Cardiac muscle cell (in vitro differentiated cells and primary cell): Measurements from ENCODE around the gene FNDC11. TPM values are rescaled to one million over a fixed set of nuclear protein-coding genes. Genes with fewer than 3 reads are reported as not detected.
"Not testable (repeated sequence)": the region's sequence is repeated elsewhere in the genome, so short reads cannot be mapped to it uniquely, and the experiment has no call there.

Source experiments
- DNase-seq, 2 donors: peaks; one replicate each; pipeline versions ENCODE4 v3.0.0 to v3.0.0-alpha.2; 2010 to 2017; ENCODE audit warnings: low read depth in 1 of 2, low spot score in 1 of 2
- H3K27ac ChIP-seq: fragments of 200-600 bp; sonication (generic); 2 replicates; pipeline ENCODE4 v1.5.1; 2016
- H3K27me3 ChIP-seq: fragments of 200-600 bp; sonication (generic); 2 replicates; pipeline ENCODE4 v1.6.0; 2016; ENCODE audit warnings: control low read depth
- H3K36me3 ChIP-seq: fragments of 200-600 bp; sonication (generic); 2 replicates; pipeline ENCODE4 v1.5.1; 2016; ENCODE audit warnings: control low read depth
- H3K4me1 ChIP-seq: fragments of 200-600 bp; sonication (generic); 2 replicates; pipeline ENCODE4 v1.8.1; 2017; ENCODE audit warnings: low read depth, mild to moderate bottlenecking, mixed run types
- H3K4me3 ChIP-seq: fragments of 200-600 bp; sonication (generic); 2 replicates; pipeline ENCODE4 v1.5.1; 2016; ENCODE audit warnings: mild to moderate bottlenecking
- H3K9me3 ChIP-seq: fragments of 200-600 bp; sonication (generic); 2 replicates; pipeline ENCODE4 v1.5.1; 2017; ENCODE audit warnings: low read depth, mild to moderate bottlenecking, control low read depth
- polyA plus RNA-seq: library from polyadenylated mRNA; unstranded; fragments of >200 nt; fragmentation: Nextera tagmentation; extraction: Ambion mirVana; gene quantifications from 2 replicates; pipeline ENCODE4 v1.2.1, GENCODE V29; 2016
- total RNA-seq: library from RNA; depleted of rRNA; stranded (reverse); fragments of >200 nt; gene quantifications from 2 replicates; pipeline ENCODE4 v1.2.3, GENCODE V29; 2016
- TF ChIP-seq, protein P1 (sequence below): IDR thresholded peaks from 2 replicates; pipeline ENCODE4 v1.5.1; 2012; ENCODE audit warnings: low read depth, mild to moderate bottlenecking, low read length

The FNDC11 gene
- total and polyA plus RNA-seq, 2 experiments from 2014 or later: 0.09 to 3.4 TPM

DNA sequence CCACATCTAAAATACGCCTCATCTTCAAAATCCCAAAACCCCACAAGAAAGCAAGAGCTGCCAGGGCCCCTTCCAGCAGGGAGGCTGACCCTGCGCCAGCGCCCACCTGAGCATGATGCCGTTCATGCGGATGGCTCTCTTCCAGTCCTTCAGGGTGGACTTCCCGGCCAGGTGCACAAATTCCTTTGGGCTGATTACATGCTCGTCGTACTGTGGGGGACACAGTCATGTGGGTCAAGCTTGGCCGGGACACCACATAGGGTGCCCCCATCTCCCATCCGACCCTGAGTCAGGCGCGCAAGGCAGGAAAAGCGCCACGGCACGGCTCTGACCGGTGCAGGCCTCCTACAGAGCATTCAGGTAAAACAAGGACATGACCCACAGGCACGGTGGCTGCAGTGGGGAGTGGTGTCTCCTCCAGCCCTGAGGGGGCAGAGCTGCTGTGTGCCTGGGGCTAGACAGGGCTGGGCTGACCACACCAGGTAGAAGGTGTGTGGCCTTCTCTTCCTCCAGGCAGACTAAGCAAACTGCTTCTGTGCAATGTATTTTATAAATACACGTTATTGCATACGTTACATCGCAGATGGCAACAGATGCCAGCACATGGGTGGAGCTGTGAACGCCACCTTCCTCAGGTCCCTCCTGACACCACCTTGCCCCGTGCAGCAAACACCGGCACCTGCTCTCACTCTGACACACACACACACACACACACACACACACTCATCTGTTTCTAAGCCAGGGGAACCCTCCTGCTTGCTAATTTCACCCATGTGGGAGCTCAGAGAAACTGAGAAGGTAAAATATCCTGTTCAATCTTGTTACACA lies 43.9 kb downstream of the FNDC11 start:
- no peaks in the 10 kb centered on the region for H3K9me3 ChIP-seq
- peaks cover 8% of the 10 kb centered on the region for H3K36me3 ChIP-seq
- H3K27me3 ChIP-seq: no peaks in the 10 kb centered on the region
- H3K4me3 ChIP-seq: no peak overlapping the region
- H3K4me1 ChIP-seq: no peaks in the 10 kb centered on the region
- TF ChIP-seq, protein P1, sequence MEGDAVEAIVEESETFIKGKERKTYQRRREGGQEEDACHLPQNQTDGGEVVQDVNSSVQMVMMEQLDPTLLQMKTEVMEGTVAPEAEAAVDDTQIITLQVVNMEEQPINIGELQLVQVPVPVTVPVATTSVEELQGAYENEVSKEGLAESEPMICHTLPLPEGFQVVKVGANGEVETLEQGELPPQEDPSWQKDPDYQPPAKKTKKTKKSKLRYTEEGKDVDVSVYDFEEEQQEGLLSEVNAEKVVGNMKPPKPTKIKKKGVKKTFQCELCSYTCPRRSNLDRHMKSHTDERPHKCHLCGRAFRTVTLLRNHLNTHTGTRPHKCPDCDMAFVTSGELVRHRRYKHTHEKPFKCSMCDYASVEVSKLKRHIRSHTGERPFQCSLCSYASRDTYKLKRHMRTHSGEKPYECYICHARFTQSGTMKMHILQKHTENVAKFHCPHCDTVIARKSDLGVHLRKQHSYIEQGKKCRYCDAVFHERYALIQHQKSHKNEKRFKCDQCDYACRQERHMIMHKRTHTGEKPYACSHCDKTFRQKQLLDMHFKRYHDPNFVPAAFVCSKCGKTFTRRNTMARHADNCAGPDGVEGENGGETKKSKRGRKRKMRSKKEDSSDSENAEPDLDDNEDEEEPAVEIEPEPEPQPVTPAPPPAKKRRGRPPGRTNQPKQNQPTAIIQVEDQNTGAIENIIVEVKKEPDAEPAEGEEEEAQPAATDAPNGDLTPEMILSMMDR: no peak
- H3K27ac ChIP-seq: no peak overlapping the region
- no peak for DNase-seq

GRCh38 chr20:63598479-63599395 lies 44.8 kb downstream of the FNDC11 start:
- Histone ChIP-seq H3K27ac (no peak overlapping the region), H3K9me3 (no peaks in the 10 kb centered on the region), H3K36me3 (peaks cover 8% of the 10 kb centered on the region), H3K4me3 (no peak overlapping the region), H3K4me1 (no peaks in the 10 kb centered on the region), H3K27me3 (no peaks in the 10 kb centered on the region)
- TF ChIP-seq, protein P1: no peak
- DNase-seq: no peak

GRCh38 chr20:63599396-63600050 lies 45.6 kb downstream of the FNDC11 start:
- no peak overlapping the region for H3K27ac ChIP-seq
- no peak overlapping the region for H3K4me3 ChIP-seq
- no peaks in the 10 kb centered on the region for H3K9me3 ChIP-seq
- no peaks in the 10 kb centered on the region for H3K4me1 ChIP-seq
- peaks cover 8% of the 10 kb centered on the region for H3K36me3 ChIP-seq
- TF ChIP-seq, protein P1: no peak
- no peak for DNase-seq
- H3K27me3 ChIP-seq: no peaks in the 10 kb centered on the region

DNA sequence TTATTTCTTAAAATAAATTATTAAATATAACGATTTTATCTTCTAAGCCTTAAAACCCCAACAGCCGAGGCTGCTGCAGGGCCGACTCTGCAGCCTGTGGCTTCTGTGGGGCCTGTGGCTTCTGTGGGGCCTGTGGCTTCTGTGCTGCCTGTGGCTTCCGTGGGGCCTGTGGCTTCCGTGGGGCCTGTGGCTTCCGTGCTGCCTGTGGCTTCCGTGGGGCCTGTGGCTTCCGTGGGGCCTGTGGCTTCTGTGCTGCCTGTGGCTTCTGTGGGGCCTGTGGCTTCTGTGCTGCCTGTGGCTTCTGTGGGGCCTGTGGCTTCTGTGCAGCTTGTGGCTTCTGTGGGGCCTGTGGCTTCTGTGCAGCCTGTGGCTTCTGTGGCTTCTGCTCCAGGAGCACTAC lies 47.7 kb downstream of the FNDC11 start:
- H3K36me3 ChIP-seq, H3K9me3 ChIP-seq, H3K27me3 ChIP-seq, H3K4me1 ChIP-seq, H3K27ac ChIP-seq, DNase-seq, H3K4me3 ChIP-seq: not testable (repeated sequence)

- TF ChIP-seq, protein P1: no peak
- H3K27me3 ChIP-seq: no peaks in the 10 kb centered on the region
- no peak overlapping the region for H3K27ac ChIP-seq
- peaks cover 5% of the 10 kb centered on the region for H3K36me3 ChIP-seq
- no peak overlapping the region for H3K4me3 ChIP-seq
- H3K4me1 ChIP-seq: no peaks in the 10 kb centered on the region
- no peak for DNase-seq
- H3K9me3 ChIP-seq: no peaks in the 10 kb centered on the region
These were observed 48.4 kb downstream of the FNDC11 start for GRCh38 chr20:63602321-63602720.

Other genes with a start within 250 kb of the FNDC11 start
- gene CHRNA4, start 192.8 kb upstream of the FNDC11 start, total RNA-seq: 0.11 and 0.15 TPM in 2 replicates
- not detected in 2 replicates for gene CHRNA4, start 192.8 kb upstream of the FNDC11 start, polyA plus RNA-seq
- gene KCNQ2, start 81.5 kb upstream of the FNDC11 start, total RNA-seq: 13.7 and 18.0 TPM in 2 replicates
- 17.3 and 18.6 TPM in 2 replicates for gene KCNQ2, start 81.5 kb upstream of the FNDC11 start, polyA plus RNA-seq
- 1,016 and 1,067 TPM in 2 replicates for gene EEF1A2, start 55.1 kb upstream of the FNDC11 start, total RNA-seq
- 309 and 337 TPM in 2 replicates for gene EEF1A2, start 55.1 kb upstream of the FNDC11 start, polyA plus RNA-seq
- gene PPDPF, start 33.4 kb upstream of the FNDC11 start, total RNA-seq: 248 and 265 TPM in 2 replicates
- 368 and 463 TPM in 2 replicates for gene PPDPF, start 33.4 kb upstream of the FNDC11 start, polyA plus RNA-seq
- not detected in 2 replicates for gene PTK6, start 16.8 kb upstream of the FNDC11 start, total RNA-seq
- gene PTK6, start 16.8 kb upstream of the FNDC11 start, polyA plus RNA-seq: 0.30 and 0.38 TPM in 2 replicates
- not detected in 2 replicates for gene SRMS, start 6.4 kb upstream of the FNDC11 start, total RNA-seq
- not detected in 2 replicates for gene SRMS, start 6.4 kb upstream of the FNDC11 start, polyA plus RNA-seq
- 8.7 and 14.3 TPM in 2 replicates for gene HELZ2, start 20.1 kb downstream of the FNDC11 start, total RNA-seq
- gene HELZ2, start 20.1 kb downstream of the FNDC11 start, polyA plus RNA-seq: 1.4 and 1.7 TPM in 2 replicates
- 10.9 and 15.4 TPM in 2 replicates for gene GMEB2, start 72.9 kb downstream of the FNDC11 start, total RNA-seq
- 10.8 and 11.4 TPM in 2 replicates for gene GMEB2, start 72.9 kb downstream of the FNDC11 start, polyA plus RNA-seq
- gene STMN3, start 99.3 kb downstream of the FNDC11 start, total RNA-seq: 6.6 and 18.4 TPM in 2 replicates
- 5.7 and 9.9 TPM in 2 replicates for gene STMN3, start 99.3 kb downstream of the FNDC11 start, polyA plus RNA-seq
- 14.9 TPM in 2 replicates for gene RTEL1, start 104.2 kb downstream of the FNDC11 start, total RNA-seq
- gene RTEL1, start 104.2 kb downstream of the FNDC11 start, polyA plus RNA-seq: 14.8 and 15.8 TPM in 2 replicates
- gene TNFRSF6B, start 142.5 kb downstream of the FNDC11 start, total RNA-seq: 9.5 and 10.3 TPM in 2 replicates
- 3.3 and 4.9 TPM in 2 replicates for gene TNFRSF6B, start 142.5 kb downstream of the FNDC11 start, polyA plus RNA-seq
- gene ARFRP1, start 153.8 kb downstream of the FNDC11 start, total RNA-seq: 46.1 and 61.3 TPM in 2 replicates
- gene ARFRP1, start 153.8 kb downstream of the FNDC11 start, polyA plus RNA-seq: 75.0 and 85.1 TPM in 2 replicates
- 36.3 and 48.8 TPM in 2 replicates for gene ZGPAT, start 153.9 kb downstream of the FNDC11 start, total RNA-seq
- gene ZGPAT, start 153.9 kb downstream of the FNDC11 start, polyA plus RNA-seq: 30.0 and 37.5 TPM in 2 replicates
- gene LIME1, start 182.5 kb downstream of the FNDC11 start, total RNA-seq: 10.1 and 19.2 TPM in 2 replicates
- 7.0 and 17.4 TPM in 2 replicates for gene LIME1, start 182.5 kb downstream of the FNDC11 start, polyA plus RNA-seq
- gene SLC2A4RG, start 185.6 kb downstream of the FNDC11 start, total RNA-seq: 79.2 and 177 TPM in 2 replicates
- gene SLC2A4RG, start 185.6 kb downstream of the FNDC11 start, polyA plus RNA-seq: 46.6 and 58.0 TPM in 2 replicates